GM23338 (cell line): ENCODE measurements around the gene TENM4. TPM values are rescaled to one million over a fixed set of nuclear protein-coding genes. Genes with fewer than 3 reads are reported as not detected.

ENCODE experiments used
- ATAC-seq: fragments of 200-7000 bp; cut with Tn5 transposase; 3 replicates; pipeline ENCODE4 v1.9.1; 2020
- DNase-seq: peaks from one replicate; pipeline ENCODE4 v3.0.0-alpha.2; 2015; ENCODE audit warnings: low spot score
- H2AFZ ChIP-seq: fragments of 200-600 bp; sonication (generic); 2 replicates; pipeline ENCODE4 v1.8.0; 2016; ENCODE audit warnings: antibody characterized with exemption, mild to moderate bottlenecking, moderate library complexity
- H3F3A ChIP-seq: fragments of 200-600 bp; sonication (generic); replicated peaks from 2 replicates; pipeline ENCODE4 v1.8.0; 2017; ENCODE audit warnings: antibody characterized with exemption, mixed run types, low read depth
- H3K27ac ChIP-seq: fragments of 200-600 bp; sonication (generic); 2 replicates; pipeline ENCODE4 v1.6.1; 2016; ENCODE audit warnings: low read depth
- H3K27me3 ChIP-seq: fragments of 200-600 bp; sonication (generic); 2 replicates; pipeline ENCODE4 v1.8.0; 2016; ENCODE audit warnings: mild to moderate bottlenecking, mixed run types, moderate library complexity; ENCODE audit not compliant: insufficient read depth
- H3K36me3 ChIP-seq: fragments of 200-600 bp; sonication (generic); 2 replicates; pipeline ENCODE4 v1.8.0; 2016; ENCODE audit warnings: mild to moderate bottlenecking; ENCODE audit not compliant: insufficient read depth
- H3K4me1 ChIP-seq: fragments of 200-600 bp; sonication (generic); 2 replicates; pipeline ENCODE4 v1.8.0; 2016; ENCODE audit warnings: mild to moderate bottlenecking, moderate library complexity; ENCODE audit not compliant: insufficient read depth
- H3K4me2 ChIP-seq: fragments of 200-600 bp; sonication (generic); 2 replicates; pipeline ENCODE4 v1.7.1; 2017; ENCODE audit warnings: mixed run types
- H3K4me3 ChIP-seq: fragments of 200-600 bp; sonication (generic); 2 replicates; pipeline ENCODE4 v1.6.1; 2016; ENCODE audit warnings: mixed run types
- H3K79me2 ChIP-seq: fragments of 200-600 bp; sonication (generic); replicated peaks from 2 replicates; pipeline ENCODE4 v1.8.0; 2017; ENCODE audit warnings: mild to moderate bottlenecking; ENCODE audit not compliant: insufficient read depth
- H3K9me2 ChIP-seq: fragments of 200-600 bp; sonication (generic); 2 replicates; pipeline ENCODE4 v1.8.0; 2017; ENCODE audit not compliant: insufficient read depth
- H4K20me1 ChIP-seq: fragments of 200-600 bp; sonication (generic); replicated peaks from 2 replicates; pipeline ENCODE4 v1.8.0; 2017; ENCODE audit warnings: mild to moderate bottlenecking; ENCODE audit not compliant: insufficient read depth
- H3K27ac Mint-ChIP-seq: 2 replicates; pipeline ENCODE4 v1.8.0; 2020; ENCODE audit warnings: inconsistent platforms, mild to moderate bottlenecking, moderate library complexity, mixed read lengths
- H3K27me3 Mint-ChIP-seq: 3 replicates; pipeline ENCODE4 v1.8.0; 2022; ENCODE audit warnings: low read depth, mild to moderate bottlenecking, moderate library complexity, mixed read lengths, inconsistent platforms; ENCODE audit not compliant: insufficient read depth, poor library complexity
- H3K36me3 Mint-ChIP-seq: 3 replicates; pipeline ENCODE4 v1.8.0; 2021; ENCODE audit warnings: low read depth, mild to moderate bottlenecking, inconsistent platforms, moderate library complexity, mixed read lengths
- H3K4me1 Mint-ChIP-seq: 3 replicates; pipeline ENCODE4 v1.8.0; 2020; ENCODE audit warnings: mild to moderate bottlenecking, inconsistent platforms, mixed read lengths
- H3K4me3 Mint-ChIP-seq: 3 replicates; pipeline ENCODE4 v1.8.0; 2021; ENCODE audit warnings: moderate library complexity, mild to moderate bottlenecking, inconsistent platforms, mixed read lengths
- H3K9me3 Mint-ChIP-seq: 3 replicates; pipeline ENCODE4 v1.8.0; 2020; ENCODE audit warnings: moderate library complexity, mild to moderate bottlenecking, inconsistent platforms, mixed read lengths
- CREB1 ChIP-seq: fragments of 250-450 bp; sonication (Bioruptor Pico); IDR thresholded peaks from 2 replicates; pipeline ENCODE4 v1.5.0; 2020; ENCODE audit warnings: low read depth, mild to moderate bottlenecking, moderate library complexity
- CTCF ChIP-seq, 2 experiments: fragments of 200-600 bp in 1 of 2; sonication (generic) in 1 of 2; conservative IDR thresholded peaks; 2 replicates each; pipeline versions ENCODE4 v1.5.1 to v1.6.1; 2016 to 2017; ENCODE audit warnings: antibody characterized with exemption in 2 of 2, low read depth in 2 of 2, mild to moderate bottlenecking in 2 of 2, moderate library complexity in 1 of 2
- ETS1 ChIP-seq: IDR thresholded peaks from 2 replicates; pipeline ENCODE4 v1.6.1; 2016; ENCODE audit warnings: antibody characterized with exemption
- EZH2 ChIP-seq: fragments of 200-600 bp; sonication (generic); IDR thresholded peaks from one replicate; pipeline ENCODE4 v1.8.0; 2017; ENCODE audit warnings: antibody characterized with exemption, mild to moderate bottlenecking, low read depth; ENCODE audit not compliant: unreplicated experiment
- EZH2phosphoT487 ChIP-seq: fragments of 200-600 bp; sonication (generic); IDR thresholded peaks from one replicate; pipeline ENCODE4 v1.8.1; 2018; ENCODE audit warnings: antibody characterized with exemption; ENCODE audit not compliant: unreplicated experiment
- JUNB ChIP-seq: IDR thresholded peaks from one replicate; pipeline ENCODE4 v1.6.1; 2016; ENCODE audit warnings: antibody characterized with exemption; ENCODE audit not compliant: unreplicated experiment
- NANOG ChIP-seq: IDR thresholded peaks from 2 replicates; pipeline ENCODE4 v1.6.1; 2016; ENCODE audit warnings: antibody characterized with exemption, borderline replicate concordance
- POLR2AphosphoS5 ChIP-seq: IDR thresholded peaks from 2 replicates; pipeline ENCODE4 v1.6.1; 2016; ENCODE audit warnings: antibody characterized with exemption, low read depth
- REST ChIP-seq: IDR thresholded peaks from one replicate; pipeline ENCODE4 v1.6.1; 2018; ENCODE audit warnings: antibody characterized with exemption; ENCODE audit not compliant: unreplicated experiment
- STAT1 ChIP-seq: IDR thresholded peaks from one replicate; pipeline ENCODE4 v1.6.1; 2016; ENCODE audit warnings: antibody characterized with exemption; ENCODE audit not compliant: unreplicated experiment
- ZNF114 ChIP-seq: fragments of 250-450 bp; sonication (Bioruptor Pico); IDR thresholded peaks from 2 replicates; pipeline ENCODE4 v1.5.0; 2020; ENCODE audit warnings: mild to moderate bottlenecking, moderate library complexity
- ZNF331 ChIP-seq: fragments of 250-450 bp; sonication (Bioruptor Pico); IDR thresholded peaks from 2 replicates; pipeline ENCODE4 v1.5.0; 2020; ENCODE audit warnings: low read depth, mild to moderate bottlenecking, moderate library complexity
- ZNF462 ChIP-seq: fragments of 250-450 bp; sonication (Bioruptor Pico); IDR thresholded peaks from 2 replicates; pipeline ENCODE4 v1.5.0; 2020; ENCODE audit warnings: mild to moderate bottlenecking, moderate library complexity
- polyA plus RNA-seq: library from polyadenylated mRNA; unstranded; fragments of >200 nt; fragmentation: Nextera tagmentation; extraction: Ambion mirVana; gene quantifications from 2 replicates; pipeline ENCODE4 v1.2.1, GENCODE V29; 2016
- total RNA-seq: library from RNA; depleted of rRNA; stranded (reverse); fragments of >200 nt; shearing (Covaris generic); gene quantifications from 2 replicates; pipeline ENCODE4 v1.2.3, GENCODE V29; 2014

TENM4 gene
- total and polyA plus RNA-seq, 2 experiments from 2014 or later, result 7.3 TPM

GRCh38 chr11:78831571-78831970 is 609.3 kb downstream of the TENM4 start:
- Histone ChIP-seq H2AFZ (no peak overlapping the region), H3K4me3 (no peak overlapping the region), H3K27ac (no peak overlapping the region), H3K9me2 (0 out of 2 replicates have a peak, but pooled peaks cover 3% of the 10 kb centered on the region), H4K20me1 (no peaks in the 10 kb centered on the region), H3K4me2 (no peak overlapping the region), H3K79me2 (no peaks in the 10 kb centered on the region), H3K4me1 (no peaks in the 10 kb centered on the region), H3K36me3 (no peaks in the 10 kb centered on the region), H3F3A (no peaks in the 10 kb centered on the region), H3K27me3 (no peaks in the 10 kb centered on the region)
- TF ChIP-seq STAT1 (no peak), REST (no peak), ZNF462 (no peak), ETS1 (no peak), JUNB (no peak), ZNF331 (CRISPR knock-in tag) (no peak), EZH2 (no peak), CTCF (conservative IDR thresholded peaks at IDR 0.05; ENCODE audit: low read depth in 2 of 2) (no peak), NANOG (no peak), CREB1 (CRISPR knock-in tag) (no peak), POLR2AphosphoS5 (no peak), EZH2phosphoT487 (no peak), ZNF114 (CRISPR knock-in tag) (no peak)
- ATAC-seq (no peak), DNase-seq (no peak)
- Mint-ChIP-seq H3K4me3 (no peak overlapping the region), H3K4me1 (peaks cover 14% of the 10 kb centered on the region), H3K36me3 (no peaks in the 10 kb centered on the region), H3K9me3 (no peaks in the 10 kb centered on the region), H3K27me3 (no peaks in the 10 kb centered on the region), H3K27ac (no peak overlapping the region)
